AG20443 (cell line): ENCODE measurements around the gene ANGPTL1.
A peak's percentile ranks its signal among the peaks of the same experiment; 100 is the strongest.
"Not testable (repeated sequence)": the region's sequence is repeated elsewhere in the genome, so short reads cannot be mapped to it uniquely, and the experiment has no call there.

Experiments
- DNase-seq: peaks from one replicate; pipeline ENCODE4 v3.0.0; 2012; ENCODE audit warnings: low spot score, mixed read lengths

Gene ANGPTL1

GRCh38 chr1:178867670-178868069 is 3.2 kb downstream of the ANGPTL1 start:
- peak; percentile 9 for DNase-seq

- peak; percentile 5 for DNase-seq
Measured at GRCh38 chr1:178864326-178864725, 6.6 kb downstream of the ANGPTL1 start.

- DNase-seq: no peak
Measured at GRCh38 chr1:178862864-178863263, 8.0 kb downstream of the ANGPTL1 start.

GRCh38 chr1:178862416-178862815 is 8.5 kb downstream of the ANGPTL1 start:
- DNase-seq: no peak

- no peak for DNase-seq
Measured at GRCh38 chr1:178857126-178857525, 13.8 kb downstream of the ANGPTL1 start.

GRCh38 chr1:178849918-178850317 is 21.0 kb downstream of the ANGPTL1 start:
- DNase-seq: no peak

GRCh38 chr1:178847919-178848318 is 23.0 kb downstream of the ANGPTL1 start:
- not testable (repeated sequence) for DNase-seq

GRCh38 chr1:178847396-178847849 is 23.5 kb downstream of the ANGPTL1 start:
- DNase-seq: peak; percentile 11

GRCh38 chr1:178846306-178846705 is 24.6 kb downstream of the ANGPTL1 start:
- no peak for DNase-seq

GRCh38 chr1:178844436-178844835 is 26.4 kb downstream of the ANGPTL1 start:
- no peak for DNase-seq

- no peak for DNase-seq
Measured at GRCh38 chr1:178825167-178825566, 45.7 kb downstream of the ANGPTL1 start.

- no peak for DNase-seq
Measured at GRCh38 chr1:178821134-178821866, 49.6 kb downstream of the ANGPTL1 start.

GRCh38 chr1:178819123-178819522 is 51.8 kb downstream of the ANGPTL1 start:
- DNase-seq: no peak

- peak; percentile 52 for DNase-seq
Measured at GRCh38 chr1:178818416-178818815, 52.5 kb downstream of the ANGPTL1 start.

- no peak for DNase-seq
Measured at GRCh38 chr1:178810585-178810984, 60.3 kb downstream of the ANGPTL1 start.

- no peak for DNase-seq
Measured at GRCh38 chr1:178808529-178808928, 62.3 kb downstream of the ANGPTL1 start.

- no peak for DNase-seq
Measured at GRCh38 chr1:178806665-178807300, 64.1 kb downstream of the ANGPTL1 start.

GRCh38 chr1:178802873-178803272 is 68.0 kb downstream of the ANGPTL1 start:
- no peak for DNase-seq
